ENCODE data around the gene EIF5. TPM values are rescaled to one million over a fixed set of nuclear protein-coding genes. Genes with fewer than 3 reads are reported as not detected.

Gene EIF5
- total RNA-seq, 1 donor from 2014 or later: 330 TPM

GRCh38 chr14:103334644-103335622 lies 896 bp downstream of the EIF5 start:
- Histone ChIP-seq H3K9me3 (ENCODE audit: insufficient read depth, low read depth, low read length) (no peaks in the 10 kb centered on the region), H3K4me2 (ENCODE audit: low read length) (peak overlapping the region; percentile 86), H3K27me3 (ENCODE audit: insufficient read depth, low read length) (no peaks in the 10 kb centered on the region), H2AFZ (ENCODE audit: low read depth, low read length) (no peak overlapping the region), H3K9ac (ENCODE audit: low read length) (peak overlapping the region; percentile 99), H3K4me3 (ENCODE audit: insufficient read depth, low read depth, low read length) (peak overlapping the region; percentile 96), H3K27ac (ENCODE audit: low read depth, low read length) (peak overlapping the region; percentile 98), H3K36me3 (ENCODE audit: insufficient read depth, low read length) (peaks cover 44% of the 10 kb centered on the region), H4K20me1 (ENCODE audit: insufficient read depth, low read length) (peaks cover 52% of the 10 kb centered on the region), H3K4me1 (ENCODE audit: insufficient read depth, low read length) (peaks cover 12% of the 10 kb centered on the region), H3K79me2 (ENCODE audit: insufficient read depth, low read length) (peaks cover 58% of the 10 kb centered on the region)
- Mint-ChIP-seq H3K4me3 (ENCODE audit: unreplicated experiment) (peak overlapping the region; percentile 93), H3K9me3 (ENCODE audit: unreplicated experiment) (no peaks in the 10 kb centered on the region), H3K36me3 (ENCODE audit: low read depth, unreplicated experiment) (peaks cover 27% of the 10 kb centered on the region), H3K27me3 (ENCODE audit: low read depth, unreplicated experiment) (no peaks in the 10 kb centered on the region), H3K4me1 (ENCODE audit: low read depth, unreplicated experiment) (peaks cover 24% of the 10 kb centered on the region), H3K27ac (ENCODE audit: unreplicated experiment) (peak overlapping the region; percentile 67)
- TF ChIP-seq CTCF (IDR thresholded peaks at IDR 0.05; ENCODE audit: insufficient read depth, low read depth, low read length): no peak
- no peak for TF ChIP-seq EZH2 (IDR thresholded peaks at IDR 0.05; ENCODE audit: insufficient read depth, low read length)
- FAIRE-seq (no peak), DNase-seq (ENCODE audit: low read depth) (peak; percentile 63)

- peak overlapping the region; percentile 99 for H3K9ac ChIP-seq (ENCODE audit: low read length)
- DNase-seq (ENCODE audit: low read depth): no peak
- Mint-ChIP-seq H3K36me3 (ENCODE audit: low read depth, unreplicated experiment) (peaks cover 32% of the 10 kb centered on the region), H3K4me1 (ENCODE audit: low read depth, unreplicated experiment) (peaks cover 24% of the 10 kb centered on the region), H3K9me3 (ENCODE audit: unreplicated experiment) (no peaks in the 10 kb centered on the region), H3K27ac (ENCODE audit: unreplicated experiment) (no peak overlapping the region), H3K4me3 (ENCODE audit: unreplicated experiment) (peak overlapping the region; percentile 93), H3K27me3 (ENCODE audit: low read depth, unreplicated experiment) (no peaks in the 10 kb centered on the region)
- H3K4me1 ChIP-seq (ENCODE audit: insufficient read depth, low read length): peaks cover 12% of the 10 kb centered on the region
- H3K36me3 ChIP-seq (ENCODE audit: insufficient read depth, low read length): peaks cover 57% of the 10 kb centered on the region
- TF ChIP-seq EZH2 (IDR thresholded peaks at IDR 0.05; ENCODE audit: insufficient read depth, low read length): no peak
- TF ChIP-seq CTCF (IDR thresholded peaks at IDR 0.05; ENCODE audit: insufficient read depth, low read depth, low read length): no peak
- peak overlapping the region; percentile 86 for H3K4me2 ChIP-seq (ENCODE audit: low read length)
- H3K79me2 ChIP-seq (ENCODE audit: insufficient read depth, low read length): peaks cover 61% of the 10 kb centered on the region
- peak overlapping the region; percentile 96 for H3K4me3 ChIP-seq (ENCODE audit: insufficient read depth, low read depth, low read length)
- H3K27ac ChIP-seq (ENCODE audit: low read depth, low read length): no peak overlapping the region
- no peak for FAIRE-seq
- H3K9me3 ChIP-seq (ENCODE audit: insufficient read depth, low read depth, low read length): no peaks in the 10 kb centered on the region
- no peaks in the 10 kb centered on the region for H3K27me3 ChIP-seq (ENCODE audit: insufficient read depth, low read length)
- peaks cover 64% of the 10 kb centered on the region for H4K20me1 ChIP-seq (ENCODE audit: insufficient read depth, low read length)
- H2AFZ ChIP-seq (ENCODE audit: low read depth, low read length): no peak overlapping the region
Measured at GRCh38 chr14:103336191-103336590, 2.2 kb downstream of the EIF5 start.

Data from astrocyte (in vitro differentiated cells and primary cell).